Measurements from ENCODE around the gene TNS3. TPM values are rescaled to one million over a fixed set of nuclear protein-coding genes. Genes with fewer than 3 reads are reported as not detected.

The TNS3 gene
- total RNA-seq, 2 donors from 2014 or later = 2.3 to 2.6 TPM

- no peaks in the 10 kb centered on the region for H3K9me3 ChIP-seq (ENCODE audit: control insufficient read depth, low read length, poor library complexity, severe bottlenecking)
- ATAC-seq (no peak), DNase-seq (no peak)
- Mint-ChIP-seq H3K36me3 (ENCODE audit: low read depth) (no peaks in the 10 kb centered on the region), H3K4me3 (no peak overlapping the region), H3K4me1 (no peaks in the 10 kb centered on the region), H3K27ac (no peak overlapping the region), H3K27me3 (no peaks in the 10 kb centered on the region)
These were observed 349.0 kb downstream of the TNS3 start for GRCh38 chr7:47232751-47233412.

DNA sequence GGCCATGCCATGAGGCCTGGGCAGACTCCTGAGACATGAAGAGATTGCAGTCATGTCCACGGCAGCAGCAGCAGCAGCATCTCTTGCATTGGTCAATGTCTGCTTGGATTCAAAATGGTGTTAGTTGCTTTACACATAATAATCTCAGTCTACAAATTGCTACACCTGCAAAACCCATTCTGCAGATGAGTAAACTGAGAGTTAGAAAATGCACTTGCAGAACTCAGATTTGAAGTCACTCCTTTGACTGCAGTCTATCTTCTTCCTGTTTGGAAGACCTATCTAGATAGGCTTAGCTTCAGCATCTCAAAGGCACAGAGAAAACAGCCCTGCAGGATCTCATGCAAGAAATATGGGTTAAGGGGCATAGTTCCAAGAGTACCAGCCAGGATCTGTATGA lies 350.3 kb downstream of the TNS3 start:
- no peaks in the 10 kb centered on the region for H3K9me3 ChIP-seq (ENCODE audit: control insufficient read depth, low read length, poor library complexity, severe bottlenecking)
- Mint-ChIP-seq H3K27me3 (no peaks in the 10 kb centered on the region), H3K4me1 (no peaks in the 10 kb centered on the region), H3K4me3 (no peak overlapping the region), H3K36me3 (ENCODE audit: low read depth) (no peaks in the 10 kb centered on the region), H3K27ac (no peak overlapping the region)
- DNase-seq (no peak), ATAC-seq (no peak)

GRCh38 chr7:47231032-47231431 lies 350.9 kb downstream of the TNS3 start:
- H3K27ac Mint-ChIP-seq = no peak overlapping the region

DNA sequence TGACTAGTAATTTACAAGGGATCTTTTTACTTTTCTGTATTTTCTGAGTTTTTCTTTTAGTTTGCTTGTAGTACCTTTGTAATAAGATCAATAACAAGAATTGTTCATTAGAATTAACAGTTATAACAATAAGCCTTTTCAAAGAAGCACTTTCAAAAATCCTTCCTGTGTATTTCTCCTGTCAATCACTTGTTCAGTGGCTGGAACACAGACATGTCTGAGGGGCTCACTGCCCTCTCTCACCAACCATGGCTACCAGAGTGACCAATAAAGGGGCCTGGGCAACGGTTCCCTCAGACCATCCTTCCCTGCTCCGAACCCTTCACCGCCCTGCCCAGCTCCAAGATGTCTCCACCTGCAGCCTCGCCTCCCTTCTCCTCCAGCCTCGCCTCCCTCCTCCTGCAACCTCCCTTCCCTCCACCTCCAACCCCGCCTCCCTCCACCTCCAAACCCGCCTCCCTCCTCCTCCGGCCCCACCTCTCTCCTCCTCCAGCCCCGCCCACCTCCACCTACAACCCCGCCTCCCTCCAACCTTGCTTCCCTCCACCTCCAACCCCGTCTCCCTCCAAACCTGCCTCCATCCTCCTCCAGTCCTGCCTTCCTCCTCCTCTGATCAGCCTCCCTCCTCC lies 353.4 kb downstream of the TNS3 start:
- no peak overlapping the region for H3K4me3 Mint-ChIP-seq
- no peaks in the 10 kb centered on the region for H3K4me1 Mint-ChIP-seq
- H3K9me3 ChIP-seq (ENCODE audit: control insufficient read depth, low read length, poor library complexity, severe bottlenecking) = no peaks in the 10 kb centered on the region
- no peaks in the 10 kb centered on the region for H3K27me3 Mint-ChIP-seq
- H3K36me3 Mint-ChIP-seq (ENCODE audit: low read depth) = no peaks in the 10 kb centered on the region
- DNase-seq (no peak), ATAC-seq (no peak)
- no peak overlapping the region for H3K27ac Mint-ChIP-seq

More at GRCh38 chr7:47231032-47231431, 350.9 kb downstream of the TNS3 start:
- Mint-ChIP-seq H3K27me3 (no peaks in the 10 kb centered on the region), H3K4me3 (no peak overlapping the region), H3K4me1 (no peaks in the 10 kb centered on the region), H3K36me3 (ENCODE audit: low read depth) (no peaks in the 10 kb centered on the region)
- no peak for DNase-seq
- no peak for ATAC-seq
- no peaks in the 10 kb centered on the region for H3K9me3 ChIP-seq (ENCODE audit: control insufficient read depth, low read length, poor library complexity, severe bottlenecking)

DNA sequence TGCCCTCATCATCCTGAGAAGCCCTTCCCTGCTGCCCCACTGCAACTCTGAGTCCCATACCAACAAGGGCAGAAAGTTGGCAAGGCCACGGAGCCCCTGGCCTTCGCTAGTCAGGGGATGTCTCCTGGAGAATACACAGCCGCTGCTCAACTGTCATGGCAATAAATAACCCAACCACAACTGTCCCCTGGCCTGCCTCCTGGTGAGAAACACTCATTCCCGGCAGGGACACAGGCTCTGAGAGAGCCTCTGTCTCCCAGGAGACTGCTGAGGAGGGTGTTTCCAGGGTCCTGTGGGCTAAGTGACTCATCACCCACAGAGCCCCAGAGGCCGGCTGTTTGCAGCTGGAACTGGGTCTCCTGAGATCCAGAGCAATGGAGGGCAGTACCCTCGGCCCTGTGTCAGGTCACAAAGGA lies 354.1 kb downstream of the TNS3 start:
- no peaks in the 10 kb centered on the region for H3K9me3 ChIP-seq (ENCODE audit: control insufficient read depth, low read length, poor library complexity, severe bottlenecking)
- no peak overlapping the region for H3K27ac Mint-ChIP-seq
- no peak overlapping the region for H3K4me3 Mint-ChIP-seq
- H3K4me1 Mint-ChIP-seq = no peaks in the 10 kb centered on the region
- H3K36me3 Mint-ChIP-seq (ENCODE audit: low read depth) = no peaks in the 10 kb centered on the region
- H3K27me3 Mint-ChIP-seq = no peaks in the 10 kb centered on the region
- no peak for DNase-seq
- ATAC-seq = no peak

- Mint-ChIP-seq H3K27ac (no peak overlapping the region), H3K36me3 (ENCODE audit: low read depth) (no peaks in the 10 kb centered on the region), H3K27me3 (no peaks in the 10 kb centered on the region), H3K4me3 (no peak overlapping the region), H3K4me1 (no peaks in the 10 kb centered on the region)
- ATAC-seq (no peak), DNase-seq (no peak)
- no peaks in the 10 kb centered on the region for H3K9me3 ChIP-seq (ENCODE audit: control insufficient read depth, low read length, poor library complexity, severe bottlenecking)
These were observed 355.2 kb downstream of the TNS3 start for GRCh38 chr7:47226696-47227095.

- no peaks in the 10 kb centered on the region for H3K4me1 Mint-ChIP-seq
These were observed 356.4 kb downstream of the TNS3 start for GRCh38 chr7:47225387-47226131.

More at GRCh38 chr7:47225387-47226131, 356.4 kb downstream of the TNS3 start:
- no peaks in the 10 kb centered on the region for H3K9me3 ChIP-seq (ENCODE audit: control insufficient read depth, low read length, poor library complexity, severe bottlenecking)
- no peaks in the 10 kb centered on the region for H3K36me3 Mint-ChIP-seq (ENCODE audit: low read depth)
- DNase-seq (no peak), ATAC-seq (no peak)
- H3K27me3 Mint-ChIP-seq = no peaks in the 10 kb centered on the region
- no peak overlapping the region for H3K4me3 Mint-ChIP-seq
- no peak overlapping the region for H3K27ac Mint-ChIP-seq

Measured in T-helper 17 cell (primary cell).